Astrocyte (in vitro differentiated cells and primary cell): ENCODE measurements around the gene ACVR1.
"Not testable (repeated sequence)": the region's sequence is repeated elsewhere in the genome, so short reads cannot be mapped to it uniquely, and the experiment has no call there.

Source experiments
- CTCF ChIP-seq: IDR thresholded peaks from 2 replicates; pipeline ENCODE4 v1.5.1; 2011; ENCODE audit warnings: low read depth, mild to moderate bottlenecking, inconsistent platforms, low read length, moderate library complexity; ENCODE audit not compliant: insufficient read depth
- EZH2 ChIP-seq: IDR thresholded peaks from 2 replicates; pipeline ENCODE4 v1.6.1; 2012; ENCODE audit warnings: mild to moderate bottlenecking, low read length, inconsistent platforms; ENCODE audit not compliant: insufficient read depth

GRCh38 chr2:157704653-157705052 is 171.5 kb downstream of the ACVR1 start:
- not testable (repeated sequence) for TF ChIP-seq CTCF, EZH2
